Stomach smooth muscle (tissue), 2 donors: ENCODE results near the gene ST8SIA3.
"Not testable (repeated sequence)": the region's sequence is repeated elsewhere in the genome, so short reads cannot be mapped to it uniquely, and the experiment has no call there.

Source experiments
- H3K27ac ChIP-seq: one replicate; pipeline ENCODE4 v1.7.0; 2013; ENCODE audit warnings: mild to moderate bottlenecking, low read length, inconsistent platforms
- H3K27me3 ChIP-seq, 2 donors: one replicate each; pipeline ENCODE4 v1.7.0; 2013; ENCODE audit warnings: low read length in 2 of 2; ENCODE audit not compliant: insufficient read depth in 2 of 2, control insufficient read depth in 1 of 2
- H3K36me3 ChIP-seq, 2 donors: one replicate each; pipeline ENCODE4 v1.7.0; 2013; ENCODE audit warnings: low read length in 2 of 2; ENCODE audit not compliant: control insufficient read depth in 2 of 2, insufficient read depth in 2 of 2
- H3K4me1 ChIP-seq: one replicate; pipeline ENCODE4 v1.7.0; 2013; ENCODE audit warnings: low read length; ENCODE audit not compliant: control insufficient read depth, insufficient read depth
- H3K4me3 ChIP-seq, 2 donors: one replicate each; pipeline ENCODE4 v1.7.0; 2013; ENCODE audit warnings: low read length in 2 of 2
- H3K9ac ChIP-seq, 2 donors: one replicate each; pipeline ENCODE4 v1.7.0; 2013; ENCODE audit warnings: low read length in 2 of 2, mild to moderate bottlenecking in 1 of 2
- H3K9me3 ChIP-seq, 2 donors: one replicate each; pipeline ENCODE4 v1.7.0; 2013; ENCODE audit warnings: low read length in 2 of 2; ENCODE audit not compliant: control insufficient read depth in 2 of 2
- donor health status: healthy.
- donor health status: Pancreatic carcinoma.

Gene ST8SIA3

GRCh38 chr18:57364460-57364859, 12.1 kb downstream of the ST8SIA3 start:
- no peak overlapping the region for H3K27ac ChIP-seq
- no peaks in the 10 kb centered on the region for H3K9me3 ChIP-seq
- H3K36me3 ChIP-seq: no peaks in the 10 kb centered on the region
- no peak overlapping the region for H3K9ac ChIP-seq
- H3K27me3 ChIP-seq: no peaks in the 10 kb centered on the region
- no peak overlapping the region for H3K4me3 ChIP-seq
- H3K4me1 ChIP-seq: no peaks in the 10 kb centered on the region

GRCh38 chr18:57366528-57367081, 14.2 kb downstream of the ST8SIA3 start:
- no peaks in the 10 kb centered on the region for H3K27me3 ChIP-seq
- no peak overlapping the region for H3K4me3 ChIP-seq
- no peaks in the 10 kb centered on the region for H3K36me3 ChIP-seq
- H3K9ac ChIP-seq: no peak overlapping the region
- H3K4me1 ChIP-seq: no peaks in the 10 kb centered on the region
- H3K9me3 ChIP-seq: no peaks in the 10 kb centered on the region
- H3K27ac ChIP-seq: no peak overlapping the region

GRCh38 chr18:57372444-57372843, 20.1 kb downstream of the ST8SIA3 start:
- H3K36me3 ChIP-seq: no peaks in the 10 kb centered on the region
- no peak overlapping the region for H3K27ac ChIP-seq
- H3K9ac ChIP-seq: no peak overlapping the region
- H3K9me3 ChIP-seq: no peaks in the 10 kb centered on the region
- H3K4me1 ChIP-seq: no peaks in the 10 kb centered on the region
- no peaks in the 10 kb centered on the region for H3K27me3 ChIP-seq
- H3K4me3 ChIP-seq: no peak overlapping the region

GRCh38 chr18:57373017-57373416, 20.7 kb downstream of the ST8SIA3 start:
- Histone ChIP-seq H3K9ac (no peak overlapping the region), H3K36me3 (no peaks in the 10 kb centered on the region), H3K9me3 (no peaks in the 10 kb centered on the region), H3K4me3 (no peak overlapping the region), H3K4me1 (no peaks in the 10 kb centered on the region), H3K27ac (no peak overlapping the region), H3K27me3 (peaks cover 0 to under 1% of the 10 kb centered on the region in 2 donors)

GRCh38 chr18:57376503-57376902, 24.1 kb downstream of the ST8SIA3 start:
- Histone ChIP-seq H3K9me3 (no peaks in the 10 kb centered on the region), H3K9ac (no peak overlapping the region), H3K4me1 (no peaks in the 10 kb centered on the region), H3K36me3 (no peaks in the 10 kb centered on the region), H3K27me3 (peaks cover 0 to 2% of the 10 kb centered on the region in 2 donors), H3K4me3 (no peak overlapping the region), H3K27ac (no peak overlapping the region)

GRCh38 chr18:57389271-57389670, 36.9 kb downstream of the ST8SIA3 start:
- H3K9ac ChIP-seq: no peak overlapping the region

GRCh38 chr18:57390044-57390443, 37.7 kb downstream of the ST8SIA3 start:
- peaks cover 0 to 3% of the 10 kb centered on the region in 2 donors for H3K9me3 ChIP-seq
- peaks cover 0 to 6% of the 10 kb centered on the region in 2 donors for H3K27me3 ChIP-seq
- no peak overlapping the region for H3K4me3 ChIP-seq
- no peak overlapping the region for H3K27ac ChIP-seq
- no peaks in the 10 kb centered on the region for H3K36me3 ChIP-seq
- H3K9ac ChIP-seq: no peak overlapping the region
- no peaks in the 10 kb centered on the region for H3K4me1 ChIP-seq

More at GRCh38 chr18:57389271-57389670, 36.9 kb downstream of the ST8SIA3 start:
- peaks cover 0 to 6% of the 10 kb centered on the region in 2 donors for H3K27me3 ChIP-seq
- peaks cover 0 to 3% of the 10 kb centered on the region in 2 donors for H3K9me3 ChIP-seq
- no peaks in the 10 kb centered on the region for H3K4me1 ChIP-seq
- H3K36me3 ChIP-seq: no peaks in the 10 kb centered on the region
- H3K27ac ChIP-seq: no peak overlapping the region
- H3K4me3 ChIP-seq: no peak overlapping the region

GRCh38 chr18:57394749-57395148, 42.4 kb downstream of the ST8SIA3 start:
- H3K4me3 ChIP-seq: not testable (repeated sequence)

GRCh38 chr18:57396831-57397230, 44.5 kb downstream of the ST8SIA3 start:
- not testable (repeated sequence) for H3K4me1 ChIP-seq, H3K27ac ChIP-seq, H3K9me3 ChIP-seq, H3K9ac ChIP-seq, H3K36me3 ChIP-seq, H3K4me3 ChIP-seq, H3K27me3 ChIP-seq

More at GRCh38 chr18:57394749-57395148, 42.4 kb downstream of the ST8SIA3 start:
- not testable (repeated sequence) for H3K27ac ChIP-seq, H3K9me3 ChIP-seq, H3K9ac ChIP-seq, H3K4me1 ChIP-seq, H3K27me3 ChIP-seq, H3K36me3 ChIP-seq

- no peak overlapping the region for H3K9ac ChIP-seq
- no peak overlapping the region for H3K27ac ChIP-seq
- no peak overlapping the region for H3K4me3 ChIP-seq
- no peaks in the 10 kb centered on the region for H3K27me3 ChIP-seq
- H3K36me3 ChIP-seq: no peaks in the 10 kb centered on the region
- peaks cover 0 to 3% of the 10 kb centered on the region in 2 donors for H3K9me3 ChIP-seq
- H3K4me1 ChIP-seq: no peaks in the 10 kb centered on the region
Measured at GRCh38 chr18:57397440-57398132, 45.2 kb downstream of the ST8SIA3 start.

- no peaks in the 10 kb centered on the region for H3K36me3 ChIP-seq
- H3K27me3 ChIP-seq: no peaks in the 10 kb centered on the region
- H3K9ac ChIP-seq: no peak overlapping the region
- H3K4me1 ChIP-seq: no peaks in the 10 kb centered on the region
- no peak overlapping the region for H3K27ac ChIP-seq
- H3K9me3 ChIP-seq: no peaks in the 10 kb centered on the region
- H3K4me3 ChIP-seq: no peak overlapping the region
Measured at GRCh38 chr18:57404345-57404744, 52.0 kb downstream of the ST8SIA3 start.
